ENCODE data around the gene ALOX12B.
"Not testable (repeated sequence)": the region's sequence is repeated elsewhere in the genome, so short reads cannot be mapped to it uniquely, and the experiment has no call there.

Gene ALOX12B

DNA sequence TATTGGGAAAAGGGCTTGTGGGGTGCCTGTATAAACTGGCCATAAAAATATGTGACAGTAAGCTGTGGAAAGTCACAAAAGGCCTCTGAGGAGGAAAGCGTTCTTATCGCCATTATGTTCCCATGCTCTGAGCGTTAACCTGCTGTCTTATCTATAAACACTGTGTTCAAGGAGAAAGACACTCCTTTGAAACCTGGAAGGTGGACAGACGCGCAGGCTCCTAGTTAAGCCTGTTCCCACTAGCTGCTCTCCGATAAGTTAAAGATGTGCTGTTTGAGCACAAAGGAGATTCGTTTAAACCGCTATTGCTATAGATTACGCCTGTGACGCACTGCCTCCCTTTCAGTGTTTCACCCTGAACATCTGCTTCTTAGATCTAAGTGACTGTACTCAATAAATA lies 5.2 kb downstream of the ALOX12B start:
- DNase-seq (ENCODE audit: low spot score) = no peak

DNA sequence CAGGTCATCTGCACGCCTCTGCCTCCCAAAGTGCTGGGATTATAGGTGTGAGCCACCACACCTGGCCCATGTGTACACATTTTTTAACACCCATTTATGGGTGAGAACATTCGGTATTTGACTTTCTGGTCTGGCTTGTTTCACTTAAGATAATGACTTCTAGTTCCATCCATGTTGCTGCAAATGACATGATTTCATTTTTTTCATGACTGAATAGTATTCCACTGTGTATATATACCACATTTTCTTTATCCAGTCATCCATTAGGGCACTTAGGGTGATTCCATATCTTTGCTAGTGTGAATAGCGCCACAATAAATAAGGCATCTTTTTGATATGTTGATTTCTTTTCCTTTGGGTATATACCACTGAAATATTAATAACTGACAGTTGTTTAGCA lies 5.6 kb downstream of the ALOX12B start:
- DNase-seq (ENCODE audit: low spot score) = no peak

DNA sequence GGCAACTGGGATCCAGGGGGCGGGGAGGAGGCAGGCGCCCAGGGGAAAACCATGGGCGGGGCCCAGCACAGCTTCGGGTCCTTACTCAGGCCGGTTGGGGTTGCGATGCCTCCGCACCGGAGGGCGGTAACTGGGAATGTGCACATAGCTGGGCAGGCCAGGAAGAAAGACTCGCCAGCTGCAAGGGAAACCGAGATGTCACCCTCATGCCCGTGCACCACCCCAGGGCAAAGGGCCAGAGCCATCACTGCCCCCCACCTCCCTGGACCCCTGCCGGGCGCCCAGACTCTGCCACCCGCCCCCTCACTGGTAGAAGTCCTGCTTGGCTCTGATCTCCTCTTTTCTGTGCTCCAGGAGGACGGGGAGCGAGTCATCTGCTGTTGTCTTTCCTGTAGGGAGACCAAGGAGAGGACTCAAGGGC lies 6.7 kb downstream of the ALOX12B start:
- no peak for DNase-seq (ENCODE audit: low spot score)

DNA sequence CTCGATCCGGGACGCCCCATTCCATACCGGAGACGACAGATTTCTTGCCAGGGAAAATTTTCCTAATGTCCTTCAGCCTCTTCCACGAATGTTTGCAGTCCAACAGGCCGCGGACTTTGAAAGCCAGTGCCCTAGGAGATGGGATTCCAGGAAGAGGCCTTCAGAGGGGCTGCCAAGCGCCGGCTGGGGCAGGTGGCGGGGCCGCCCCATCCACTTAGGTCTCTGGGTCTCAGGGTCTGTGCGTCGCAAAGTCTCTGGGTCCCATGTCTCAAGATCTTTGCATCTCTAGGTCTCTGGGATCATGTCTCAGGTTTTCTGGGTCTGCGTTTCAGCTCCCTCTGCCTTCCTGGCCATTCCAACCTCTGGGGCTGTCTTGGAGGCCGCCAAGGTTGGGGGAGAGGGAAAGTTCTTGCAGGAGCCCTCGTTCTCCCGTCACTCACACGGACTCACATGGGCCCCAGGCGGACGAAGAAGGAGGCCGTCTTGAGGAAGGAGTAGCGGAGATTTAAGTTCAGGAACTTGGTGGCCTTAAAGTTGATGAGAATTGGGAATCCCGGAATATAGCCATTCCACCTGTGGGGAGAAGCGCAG lies 7.2 kb downstream of the ALOX12B start:
- no peak for DNase-seq (ENCODE audit: low spot score)

DNA sequence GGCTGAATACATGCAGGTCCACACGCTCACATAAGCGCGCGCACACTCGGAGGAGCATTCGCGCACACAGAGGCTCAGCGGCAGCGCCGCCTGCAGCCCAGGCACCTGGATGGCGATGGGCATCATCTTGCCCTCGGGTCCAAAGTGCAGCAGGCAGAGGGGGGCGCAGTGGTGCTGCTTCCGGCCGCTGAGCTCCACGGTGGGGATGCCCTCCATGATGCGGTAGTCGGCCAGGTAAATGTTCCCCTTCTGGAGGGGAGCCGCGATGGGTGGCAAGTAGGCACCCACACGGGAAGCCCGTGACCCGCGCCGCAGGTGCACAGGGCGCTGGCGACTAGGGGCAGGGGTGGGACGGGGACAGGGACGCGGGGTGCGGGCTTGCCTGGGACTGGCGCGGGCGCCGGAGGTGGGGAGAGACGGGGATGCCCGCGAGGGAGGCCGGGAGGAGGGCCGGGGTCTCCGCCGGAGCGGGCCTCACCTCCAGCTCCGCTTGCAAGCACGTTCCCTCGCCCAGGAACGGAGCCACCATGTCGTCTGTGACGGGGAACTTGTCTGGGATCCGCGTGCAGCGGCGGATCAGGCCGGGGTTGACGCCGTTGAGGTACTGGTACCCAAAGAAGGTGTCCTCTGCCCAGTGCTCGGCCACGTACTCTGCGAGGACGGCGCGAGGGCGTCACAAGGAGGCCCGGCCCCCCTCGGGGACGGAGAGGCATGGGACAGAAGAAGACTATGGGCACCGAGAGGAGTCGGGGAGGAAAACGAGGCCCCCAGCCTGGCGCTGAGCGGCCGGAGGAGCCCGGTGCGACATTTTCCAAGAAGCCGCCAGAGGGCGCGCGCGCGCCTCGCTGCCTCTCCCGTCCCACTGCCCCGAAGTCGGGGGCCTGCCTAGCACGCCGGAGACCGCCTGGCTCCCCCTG lies 8.0 kb downstream of the ALOX12B start:
- DNase-seq (ENCODE audit: low spot score) = peak; percentile 79

DNA sequence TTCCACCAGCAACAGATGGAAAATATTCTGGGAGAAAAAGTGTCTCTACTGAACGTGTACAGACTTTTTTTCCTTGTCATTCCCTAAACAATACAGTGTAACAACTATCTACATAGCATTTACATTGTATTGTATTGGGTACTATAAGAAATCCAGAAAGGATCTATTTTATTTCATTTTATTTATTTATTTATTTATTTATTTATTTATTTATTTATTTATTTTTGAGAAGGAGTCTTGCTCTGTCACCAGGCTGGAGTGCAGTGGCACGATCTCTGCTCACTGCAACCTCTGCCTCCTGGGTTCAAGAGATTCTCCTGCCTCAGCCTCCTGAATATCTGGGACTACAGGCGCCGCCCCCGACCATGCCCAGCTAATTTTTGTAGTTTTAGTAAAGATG lies 9.6 kb downstream of the ALOX12B start:
- DNase-seq (ENCODE audit: low spot score) = not testable (repeated sequence)

DNA sequence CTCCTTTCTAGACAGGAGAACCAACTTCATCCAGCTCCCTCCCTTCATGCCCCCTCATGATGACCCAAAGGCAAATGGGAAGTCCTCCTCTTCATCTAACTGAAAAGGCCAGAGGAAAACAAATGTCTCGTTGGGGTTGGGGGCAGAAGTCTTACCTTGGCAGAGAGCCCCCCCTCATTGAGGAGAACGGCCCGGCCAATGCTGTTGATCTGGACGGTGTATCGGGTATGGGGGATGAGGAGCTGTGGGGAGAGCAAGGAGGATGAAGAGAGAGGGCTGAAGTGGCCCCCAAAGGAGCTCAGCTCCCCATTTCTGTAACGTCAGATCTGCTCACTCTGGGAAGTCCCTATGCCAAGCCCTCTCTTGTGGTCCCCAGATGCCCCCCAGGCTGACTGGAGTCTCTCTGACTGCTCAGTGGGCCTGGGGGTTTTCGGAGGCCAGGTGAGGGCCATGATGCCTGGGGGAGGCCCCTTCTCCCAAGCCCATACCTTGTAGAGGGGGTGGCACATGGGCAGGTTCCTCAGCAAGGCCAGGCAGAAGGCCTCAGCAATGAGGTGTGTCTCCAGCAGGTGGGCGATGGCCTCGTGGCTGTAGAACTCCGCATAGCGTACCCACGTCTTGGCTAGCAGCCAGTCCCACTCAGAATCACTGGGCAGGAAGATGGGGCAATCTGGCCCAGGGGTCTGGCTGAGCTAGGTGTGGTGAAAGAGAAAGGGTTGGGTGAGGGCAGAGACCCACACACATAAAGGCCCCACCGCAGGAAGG lies 10.8 kb downstream of the ALOX12B start:
- no peak for DNase-seq (ENCODE audit: low spot score)

DNA sequence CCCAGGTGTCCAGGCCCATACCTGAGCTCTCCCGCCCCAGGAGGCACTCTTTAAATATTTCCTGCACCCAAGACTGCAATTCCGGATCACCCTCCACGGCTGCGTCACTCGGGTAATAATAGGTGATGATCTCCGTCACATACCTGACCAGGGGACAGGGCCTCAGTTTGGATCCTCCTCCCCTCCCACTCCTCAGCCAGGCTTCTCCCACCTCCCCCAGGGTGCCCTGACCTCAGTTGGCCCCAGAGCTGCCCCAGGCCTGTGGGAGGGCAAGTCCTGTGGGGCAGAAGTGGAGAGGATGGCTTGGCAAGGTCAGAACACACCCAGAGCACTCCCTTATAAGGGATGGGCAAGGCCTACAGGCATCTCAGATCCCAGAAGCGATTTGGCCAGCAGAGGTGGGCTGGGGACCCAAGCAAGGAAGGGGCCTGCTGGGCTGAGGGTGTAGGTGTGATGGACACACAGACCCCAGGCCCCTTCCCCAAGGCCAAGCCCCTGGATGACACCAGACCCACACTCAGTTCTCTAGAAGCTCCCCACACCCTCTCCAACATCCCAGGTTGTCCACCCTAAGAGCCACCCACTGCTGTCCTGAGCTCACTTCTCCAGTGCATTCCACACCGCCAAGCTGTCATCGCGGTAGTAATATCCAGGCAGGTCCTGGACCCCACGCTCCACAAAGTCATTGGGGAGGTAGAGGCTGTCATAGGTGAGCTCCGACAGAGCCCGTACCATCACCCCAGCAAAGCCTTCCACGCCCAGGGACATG lies 11.8 kb downstream of the ALOX12B start:
- DNase-seq (ENCODE audit: low spot score) = no peak

DNA sequence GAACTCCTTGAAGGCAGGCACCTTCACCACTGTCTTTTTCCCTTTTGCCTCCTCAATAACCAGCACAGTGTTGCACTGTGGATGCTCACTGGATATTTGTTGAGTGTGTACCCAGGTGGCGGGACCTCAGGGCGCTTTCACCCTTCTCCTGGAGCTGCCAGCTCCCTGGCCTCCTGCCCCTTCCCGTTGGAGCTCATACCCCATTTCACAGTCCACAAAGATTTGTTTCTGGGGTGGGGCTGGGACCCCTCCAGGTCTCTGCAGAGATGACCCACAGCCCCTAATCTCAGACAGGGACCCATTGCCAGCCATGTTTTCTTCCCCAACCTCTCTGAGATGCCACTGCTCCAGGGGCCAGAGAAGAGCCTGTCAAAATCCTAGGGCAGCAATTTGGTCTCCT lies 12.4 kb downstream of the ALOX12B start:
- no peak for DNase-seq (ENCODE audit: low spot score)

DNA sequence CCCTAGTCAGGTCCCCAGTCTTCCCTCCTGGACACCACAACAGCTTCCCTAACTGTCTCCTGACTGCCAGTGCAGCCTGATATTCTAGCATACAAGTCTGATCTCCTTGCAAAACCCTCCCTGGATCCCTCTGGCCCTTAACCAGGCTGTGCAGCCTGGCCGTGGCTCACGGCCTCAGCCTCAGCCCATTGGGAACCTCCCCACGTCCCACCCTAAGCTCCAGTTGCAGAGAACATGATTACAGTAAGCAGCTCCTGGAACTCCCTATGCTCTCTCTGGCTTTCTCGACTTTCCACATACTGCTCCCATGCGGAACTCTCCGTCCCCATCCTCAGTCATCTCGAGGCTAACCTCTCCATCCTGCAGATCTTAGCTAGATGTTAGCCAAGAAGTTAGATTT lies 13.0 kb downstream of the ALOX12B start:
- DNase-seq (ENCODE audit: low spot score) = no peak

DNA sequence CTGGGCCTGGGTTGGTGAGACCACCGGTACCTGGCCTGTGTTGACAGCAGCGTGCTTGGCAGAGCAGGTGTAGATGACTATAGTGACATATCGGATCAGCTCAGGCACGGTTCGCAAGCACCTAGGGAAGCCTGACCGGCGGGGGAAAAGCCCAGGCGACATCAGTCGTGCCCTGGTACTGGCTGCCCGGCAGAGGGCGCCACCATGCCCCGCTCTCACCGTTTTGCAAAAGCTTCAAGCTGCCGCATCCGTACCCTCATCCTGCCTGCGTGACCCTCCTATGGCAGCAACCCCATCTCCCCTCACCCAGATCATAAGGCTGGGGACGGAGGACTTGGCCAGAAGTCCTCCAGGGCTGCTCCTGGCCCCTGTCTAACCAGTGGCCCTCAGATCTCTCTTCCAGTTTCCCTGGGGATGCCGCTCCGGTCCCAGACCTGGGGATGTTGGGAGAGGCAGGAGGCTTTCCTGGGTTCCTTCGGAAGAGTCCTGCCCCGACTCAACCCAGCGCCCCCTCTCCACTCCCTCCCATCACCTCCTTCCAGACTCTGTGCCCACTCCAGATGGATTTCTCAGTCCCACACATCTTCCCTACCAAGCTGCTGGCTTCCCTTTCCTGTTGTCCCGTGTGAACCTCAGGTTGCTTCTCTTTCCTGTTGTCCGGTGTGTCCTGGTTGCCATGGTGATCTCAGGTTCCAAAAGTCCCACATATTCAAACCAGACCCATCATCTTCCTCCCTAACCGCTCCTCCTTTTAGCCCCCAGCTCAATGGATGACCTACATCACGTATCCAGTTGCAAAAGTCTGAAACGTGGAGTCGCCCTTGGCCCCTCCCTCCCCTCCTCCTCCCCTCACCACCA lies 13.7 kb downstream of the ALOX12B start:
- peak; percentile 85 for DNase-seq (ENCODE audit: low spot score)

DNA sequence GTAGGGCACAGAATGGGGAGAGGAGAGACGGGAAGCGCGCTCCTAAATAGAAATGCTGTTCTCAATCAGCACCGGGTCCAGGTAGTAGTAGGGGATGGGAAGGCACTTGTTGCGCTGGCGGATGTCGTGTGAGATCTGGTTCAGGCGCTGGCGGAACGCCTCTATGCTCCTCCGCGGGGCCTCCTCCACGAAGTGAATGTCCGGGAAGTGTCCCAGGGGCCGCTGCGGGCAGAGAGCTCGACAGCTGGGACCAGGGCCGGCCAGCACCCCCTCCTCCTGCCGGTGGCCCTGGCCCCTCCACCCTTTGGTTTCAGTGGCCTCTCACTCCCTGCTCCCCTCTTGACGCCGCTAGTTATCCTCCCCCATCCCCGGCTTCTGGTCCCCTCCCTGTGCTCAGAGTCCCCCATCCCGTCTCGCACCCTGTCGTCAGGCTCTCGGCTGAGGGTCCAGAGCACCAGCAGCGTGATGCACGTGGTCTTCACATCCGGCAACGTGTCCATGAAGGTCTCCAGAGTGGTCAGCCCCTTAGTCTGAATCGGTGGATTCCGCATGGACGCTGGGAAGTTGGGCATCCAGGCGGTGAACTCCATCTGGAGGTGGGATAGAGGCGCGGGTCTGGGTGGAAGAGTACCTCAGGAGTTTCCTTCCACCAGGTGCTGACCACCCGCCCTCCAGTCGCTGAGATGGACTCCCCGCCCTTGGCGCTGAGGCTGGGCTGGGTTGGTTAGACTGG lies 14.6 kb downstream of the ALOX12B start:
- no peak for DNase-seq (ENCODE audit: low spot score)

DNA sequence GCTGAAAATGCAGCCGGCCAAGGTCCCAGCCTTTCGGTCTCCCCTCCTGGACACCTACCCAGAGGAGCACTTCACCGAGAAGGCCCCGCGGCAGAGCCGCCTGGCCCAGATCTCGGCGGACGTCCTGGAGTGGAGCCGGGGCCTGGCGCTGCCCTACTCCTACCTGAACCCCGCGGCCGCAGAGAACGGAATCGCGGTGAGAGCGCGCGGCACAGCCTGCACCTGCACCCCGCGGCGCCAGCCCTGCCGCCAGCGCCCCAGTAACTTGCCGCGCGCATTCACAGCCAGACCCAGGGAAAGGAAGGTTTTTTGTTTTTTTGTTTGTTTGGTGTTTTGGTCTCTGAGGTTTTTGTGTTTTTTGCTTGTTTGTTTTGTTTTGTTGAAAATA lies 15.2 kb downstream of the ALOX12B start:
- DNase-seq (ENCODE audit: low spot score) = no peak

DNA sequence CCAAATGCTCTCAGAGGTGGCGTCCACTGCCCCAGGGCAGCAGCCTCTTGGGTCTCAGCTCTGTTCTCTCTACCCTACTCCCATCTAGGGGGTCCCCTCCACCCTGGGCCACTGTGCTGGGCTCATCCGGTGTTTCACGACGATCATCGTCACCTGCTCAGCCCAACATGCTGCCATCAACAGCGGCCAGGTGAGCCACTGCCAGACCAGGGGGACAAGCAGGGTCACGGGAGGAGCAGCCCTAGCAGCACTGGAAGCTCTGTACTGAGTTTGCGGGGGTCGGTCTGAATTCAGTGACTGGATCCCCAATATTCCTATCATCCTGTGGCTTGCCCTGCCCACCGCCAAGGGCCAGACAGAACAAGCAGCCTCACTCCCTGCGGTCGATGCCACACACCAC lies 16.0 kb downstream of the ALOX12B start:
- no peak for DNase-seq (ENCODE audit: low spot score)

DNA sequence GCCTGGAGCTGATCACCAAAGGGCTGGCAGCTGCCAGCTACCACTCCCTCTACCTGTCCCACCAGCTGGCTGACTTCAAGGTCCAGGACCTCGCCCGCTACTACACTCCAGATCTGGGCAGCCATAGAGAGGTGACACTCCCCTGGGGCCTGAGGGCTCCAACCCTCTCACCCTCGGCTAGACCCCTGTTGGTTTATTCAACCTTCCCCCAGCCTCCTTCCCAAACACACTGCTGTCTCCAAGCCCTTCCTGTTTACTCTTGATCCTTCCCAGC lies 18.0 kb downstream of the ALOX12B start:
- DNase-seq (ENCODE audit: low spot score) = no peak

DNA sequence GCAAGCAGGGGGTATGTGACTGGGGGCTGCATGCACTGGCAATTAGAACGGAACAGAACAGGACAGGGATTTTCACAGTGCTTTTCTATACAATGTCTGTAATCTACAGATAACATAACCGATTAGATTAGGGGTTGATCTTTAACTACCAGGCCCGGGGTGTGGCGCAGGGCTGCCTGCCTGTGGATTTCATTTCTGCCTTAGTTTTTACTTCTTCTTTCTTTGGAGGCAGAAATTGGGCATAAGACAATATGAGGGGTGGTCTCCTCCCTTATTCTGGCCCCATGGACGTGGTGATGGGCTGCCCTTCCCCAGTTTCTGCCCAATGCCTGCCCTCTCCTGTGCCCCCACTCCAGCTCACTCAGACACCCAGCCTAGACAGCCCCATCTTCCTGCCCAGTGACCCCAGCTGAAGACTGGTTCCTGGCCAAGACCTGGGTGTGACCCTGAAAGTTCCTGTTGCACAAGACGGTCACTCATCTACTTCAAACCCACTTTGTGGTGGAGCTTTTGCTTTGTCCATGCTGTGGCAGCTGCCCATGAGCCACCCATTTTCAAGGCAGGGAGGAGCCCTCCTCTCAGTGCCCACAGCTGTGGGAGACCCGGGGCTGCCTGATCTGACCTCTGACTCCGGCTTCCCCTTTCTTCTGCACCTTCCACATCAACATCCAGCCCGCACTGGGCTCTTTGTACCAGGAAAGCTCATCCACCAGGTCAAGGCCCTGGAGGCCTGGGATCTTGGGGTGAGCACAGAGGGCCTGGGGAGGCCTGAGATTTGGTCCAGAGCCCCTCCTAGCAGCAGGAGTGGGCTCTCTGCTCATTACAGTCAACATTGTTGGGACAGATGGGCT lies 18.6 kb downstream of the ALOX12B start:
- DNase-seq (ENCODE audit: low spot score) = no peak

DNA sequence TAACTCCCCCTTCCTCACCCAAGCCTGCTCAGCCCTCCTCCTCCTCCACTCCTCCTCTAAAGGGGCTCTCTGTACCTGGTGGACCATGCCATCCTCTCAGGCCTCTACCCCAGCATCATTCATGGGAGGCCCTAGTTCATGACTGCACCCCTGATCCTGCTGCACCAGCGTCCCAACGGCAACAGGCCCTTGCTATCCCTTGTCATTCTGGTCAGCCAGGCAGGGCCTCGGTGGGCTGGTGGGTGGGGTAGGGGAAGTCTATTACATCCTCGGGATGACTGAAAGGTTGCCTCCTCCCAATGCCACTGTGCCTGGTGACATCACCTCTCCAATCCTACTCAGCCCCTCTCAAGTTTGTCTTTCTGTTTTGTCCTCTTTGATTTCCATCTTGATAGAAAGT lies 19.7 kb downstream of the ALOX12B start:
- no peak for DNase-seq (ENCODE audit: low spot score)

DNA sequence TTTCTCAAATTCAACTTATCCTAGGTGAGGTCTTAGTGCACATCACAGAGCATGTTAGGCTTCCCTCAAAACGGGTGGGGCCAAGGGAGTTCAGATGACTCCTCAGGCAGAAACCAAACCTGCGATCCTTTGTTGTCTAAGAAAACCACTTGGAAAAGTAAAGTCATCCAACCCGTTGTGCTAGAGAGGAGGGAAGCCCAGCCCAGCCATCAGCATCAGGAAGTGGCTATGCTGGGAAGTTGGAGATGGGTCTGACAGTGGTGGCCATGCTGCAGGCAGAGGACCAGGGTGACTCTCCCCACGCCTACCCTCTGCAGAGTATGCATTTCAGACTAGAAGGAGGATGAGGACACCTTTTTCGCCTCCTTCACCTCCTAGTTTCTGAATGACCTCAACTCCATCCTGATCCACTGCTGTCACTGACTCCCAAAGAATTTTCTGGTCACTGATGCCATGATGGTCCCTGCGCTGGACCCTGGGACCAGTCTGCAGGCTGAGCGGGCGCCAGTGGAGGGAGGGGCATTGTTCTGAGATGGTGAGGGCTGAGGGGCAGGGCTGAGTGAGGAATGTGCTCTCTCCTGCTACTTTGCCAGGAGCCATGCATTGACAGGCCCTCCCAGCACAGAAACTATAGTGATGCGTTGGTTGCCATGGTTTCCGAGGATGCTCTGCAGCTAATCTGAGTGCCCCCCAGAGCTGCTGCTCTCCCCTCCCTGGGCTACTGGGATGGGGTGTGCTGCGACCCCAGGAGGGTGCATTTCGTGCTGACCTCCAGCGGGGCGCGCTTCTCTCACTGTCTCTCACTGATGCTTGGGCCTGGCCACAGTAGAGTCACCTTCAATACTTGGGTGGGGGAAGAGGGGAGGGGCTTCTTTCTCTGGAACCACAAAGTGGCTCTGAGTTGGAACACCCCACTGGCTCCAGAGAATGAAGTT lies 20.4 kb downstream of the ALOX12B start:
- no peak for DNase-seq (ENCODE audit: low spot score)

DNA sequence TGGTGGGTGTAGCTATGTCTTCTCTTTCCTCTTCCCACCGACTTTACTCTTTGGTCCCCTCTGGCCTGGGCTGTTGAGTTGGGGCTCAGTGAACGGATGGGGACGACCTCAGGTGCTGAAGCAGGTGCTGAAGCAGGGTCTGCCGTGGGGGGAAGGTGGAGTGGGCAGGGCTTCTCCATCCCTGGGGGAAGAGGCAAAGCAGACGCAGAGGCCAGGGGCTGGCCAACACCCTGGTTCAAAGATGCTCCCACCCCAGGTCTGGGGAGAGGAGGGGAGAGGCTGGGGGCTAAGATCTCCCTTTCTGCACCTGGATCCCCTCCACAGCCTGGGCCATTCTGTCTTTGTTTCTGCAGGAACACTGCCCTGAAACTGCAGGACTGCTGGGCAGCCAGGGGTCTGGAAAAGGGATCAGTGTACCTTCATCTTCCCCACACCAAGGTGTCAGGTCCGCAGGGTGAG lies 22.9 kb downstream of the ALOX12B start:
- no peak for DNase-seq (ENCODE audit: low spot score)
